ENCODE measurements around the gene PLEKHA1.

Gene PLEKHA1

DNA sequence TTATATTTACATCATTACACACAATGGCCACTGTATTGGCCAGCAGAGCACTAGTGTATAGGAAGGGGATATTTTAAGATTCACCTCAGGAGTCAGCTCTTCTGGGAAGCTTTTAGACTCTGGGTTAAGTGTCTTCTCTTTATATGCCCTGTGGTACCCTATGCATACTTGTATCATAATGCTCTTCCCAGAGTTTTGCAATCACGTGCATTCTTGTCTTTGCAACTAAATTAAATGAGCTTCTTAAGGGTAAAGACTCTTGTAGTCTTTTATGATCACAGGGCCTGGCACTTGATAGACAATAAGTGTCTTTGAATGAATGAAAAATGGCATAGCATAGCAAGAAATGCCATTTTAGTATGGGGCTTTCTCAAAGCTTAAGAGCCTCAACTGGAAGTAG lies 44.5 kb downstream of the PLEKHA1 start:
- H3K36me3 ChIP-seq (ENCODE audit: insufficient read depth, low read length): no peaks in the 10 kb centered on the region
- no peak overlapping the region for H3K4me3 ChIP-seq
- H3K27ac ChIP-seq: no peak overlapping the region
- H3K9me3 ChIP-seq (ENCODE audit: low read depth, low read length): no peaks in the 10 kb centered on the region
- H3K9ac ChIP-seq (ENCODE audit: insufficient read length): no peak overlapping the region
- no peak for DNase-seq (ENCODE audit: low read depth, low spot score)
- TF ChIP-seq FOXP2 (optimal IDR thresholded peaks at IDR 0.05; ENCODE audit: control extremely low read depth, extremely low read length, insufficient read depth) (no peak), EZH2 (IDR thresholded peaks at IDR 0.05) (no peak), POLR2AphosphoS5 (IDR thresholded peaks at IDR 0.05; ENCODE audit: borderline replicate concordance, low read depth, low read length) (no peak)

- no peaks in the 10 kb centered on the region for H3K36me3 ChIP-seq (ENCODE audit: insufficient read depth, low read length)
- H3K4me3 ChIP-seq: no peak overlapping the region
- H3K9ac ChIP-seq (ENCODE audit: insufficient read length): no peak overlapping the region
- TF ChIP-seq EZH2 (IDR thresholded peaks at IDR 0.05) (no peak), POLR2AphosphoS5 (IDR thresholded peaks at IDR 0.05; ENCODE audit: borderline replicate concordance, low read depth, low read length) (no peak)
- no peaks in the 10 kb centered on the region for H3K9me3 ChIP-seq (ENCODE audit: low read depth, low read length)
- no peak overlapping the region for H3K27ac ChIP-seq
- DNase-seq (ENCODE audit: low read depth, low spot score): no peak
Measured at GRCh38 chr10:122419876-122420623, 45.5 kb downstream of the PLEKHA1 start.

DNA sequence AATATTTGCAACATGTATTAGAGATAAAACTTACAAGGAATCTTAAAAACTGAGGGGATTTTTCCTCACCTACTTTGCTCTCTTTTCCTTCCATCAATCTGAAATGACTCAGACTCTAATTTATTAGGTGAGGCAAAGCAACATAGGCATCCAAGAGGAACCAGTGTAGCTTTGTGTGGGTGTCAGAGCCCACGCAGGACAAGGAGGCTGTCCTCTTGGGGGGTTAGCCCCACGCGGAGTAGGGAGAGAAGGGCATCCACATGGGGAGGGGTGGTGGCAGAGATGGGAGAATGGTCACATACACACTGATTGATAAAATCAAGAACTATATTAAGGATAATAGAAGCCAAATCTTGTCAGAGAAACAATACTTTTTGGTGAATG lies 46.1 kb downstream of the PLEKHA1 start:
- no peak for TF ChIP-seq FOXP2 (optimal IDR thresholded peaks at IDR 0.05; ENCODE audit: control extremely low read depth, extremely low read length, insufficient read depth)
- no peak for TF ChIP-seq POLR2AphosphoS5 (IDR thresholded peaks at IDR 0.05; ENCODE audit: borderline replicate concordance, low read depth, low read length)
- TF ChIP-seq EZH2 (IDR thresholded peaks at IDR 0.05): no peak
- H3K9ac ChIP-seq (ENCODE audit: insufficient read length): no peak overlapping the region
- H3K36me3 ChIP-seq (ENCODE audit: insufficient read depth, low read length): no peaks in the 10 kb centered on the region

DNA sequence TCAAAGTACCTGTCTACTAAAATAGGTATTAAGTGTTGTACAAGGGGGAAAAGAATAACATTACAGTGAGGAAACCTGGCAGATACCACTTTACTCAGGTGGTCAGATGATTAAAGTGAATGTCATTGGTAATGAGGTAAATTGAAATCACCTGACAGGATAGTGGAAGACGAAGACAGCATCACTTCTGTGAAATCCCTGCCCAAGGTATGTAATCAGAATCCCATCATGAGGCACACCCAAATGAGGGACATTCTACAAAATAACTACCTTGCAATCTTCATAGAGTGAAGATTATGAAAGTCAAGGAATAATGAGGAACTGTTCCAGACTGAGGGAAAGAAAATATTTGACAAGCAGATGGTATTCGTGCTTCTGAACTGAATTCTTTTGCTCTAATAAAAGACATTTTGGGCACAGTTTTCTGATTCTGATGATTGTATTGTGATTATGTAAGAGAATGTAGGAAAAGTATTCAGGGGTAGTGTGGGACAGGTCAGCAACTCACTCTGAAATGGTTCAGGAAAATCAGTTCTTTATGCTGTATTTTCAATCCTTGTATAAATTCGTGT lies 46.6 kb downstream of the PLEKHA1 start:
- H3K9ac ChIP-seq (ENCODE audit: insufficient read length): no peak overlapping the region
- no peak overlapping the region for H3K4me3 ChIP-seq
- TF ChIP-seq POLR2AphosphoS5 (IDR thresholded peaks at IDR 0.05; ENCODE audit: borderline replicate concordance, low read depth, low read length) (no peak), EZH2 (IDR thresholded peaks at IDR 0.05) (no peak), FOXP2 (optimal IDR thresholded peaks at IDR 0.05; ENCODE audit: control extremely low read depth, extremely low read length, insufficient read depth) (no peak)
- no peak for DNase-seq (ENCODE audit: low read depth, low spot score)
- H3K27ac ChIP-seq: no peak overlapping the region
- H3K9me3 ChIP-seq (ENCODE audit: low read depth, low read length): no peaks in the 10 kb centered on the region
- no peaks in the 10 kb centered on the region for H3K36me3 ChIP-seq (ENCODE audit: insufficient read depth, low read length)

More for the DNA sequence above, 46.1 kb downstream of the PLEKHA1 start:
- no peaks in the 10 kb centered on the region for H3K9me3 ChIP-seq (ENCODE audit: low read depth, low read length)
- no peak overlapping the region for H3K27ac ChIP-seq
- H3K4me3 ChIP-seq: no peak overlapping the region
- no peak for DNase-seq (ENCODE audit: low read depth, low spot score)

- no peaks in the 10 kb centered on the region for H3K36me3 ChIP-seq (ENCODE audit: insufficient read depth, low read length)
- no peaks in the 10 kb centered on the region for H3K9me3 ChIP-seq (ENCODE audit: low read depth, low read length)
- DNase-seq (ENCODE audit: low read depth, low spot score): no peak
- no peak overlapping the region for H3K9ac ChIP-seq (ENCODE audit: insufficient read length)
- TF ChIP-seq FOXP2 (optimal IDR thresholded peaks at IDR 0.05; ENCODE audit: control extremely low read depth, extremely low read length, insufficient read depth) (no peak), POLR2AphosphoS5 (IDR thresholded peaks at IDR 0.05; ENCODE audit: borderline replicate concordance, low read depth, low read length) (no peak), EZH2 (IDR thresholded peaks at IDR 0.05) (no peak)
- H3K4me3 ChIP-seq: no peak overlapping the region
- H3K27ac ChIP-seq: no peak overlapping the region
Measured at GRCh38 chr10:122421742-122422141, 47.2 kb downstream of the PLEKHA1 start.

- Histone ChIP-seq H3K36me3 (ENCODE audit: insufficient read depth, low read length) (no peaks in the 10 kb centered on the region), H3K27ac (no peak overlapping the region), H3K9ac (ENCODE audit: insufficient read length) (no peak overlapping the region), H3K9me3 (ENCODE audit: low read depth, low read length) (no peaks in the 10 kb centered on the region), H3K4me3 (no peak overlapping the region)
- no peak for DNase-seq (ENCODE audit: low read depth, low spot score)
- TF ChIP-seq POLR2AphosphoS5 (IDR thresholded peaks at IDR 0.05; ENCODE audit: borderline replicate concordance, low read depth, low read length): no peak
- TF ChIP-seq EZH2 (IDR thresholded peaks at IDR 0.05): no peak
- TF ChIP-seq FOXP2 (optimal IDR thresholded peaks at IDR 0.05; ENCODE audit: control extremely low read depth, extremely low read length, insufficient read depth): no peak
Measured at GRCh38 chr10:122422266-122422989, 47.9 kb downstream of the PLEKHA1 start.

- H3K9ac ChIP-seq (ENCODE audit: insufficient read length): no peak overlapping the region
- H3K36me3 ChIP-seq (ENCODE audit: insufficient read depth, low read length): no peaks in the 10 kb centered on the region
- no peak overlapping the region for H3K27ac ChIP-seq
- DNase-seq (ENCODE audit: low read depth, low spot score): no peak
- no peak overlapping the region for H3K4me3 ChIP-seq
- H3K9me3 ChIP-seq (ENCODE audit: low read depth, low read length): no peaks in the 10 kb centered on the region
- TF ChIP-seq EZH2 (IDR thresholded peaks at IDR 0.05): no peak
- TF ChIP-seq FOXP2 (optimal IDR thresholded peaks at IDR 0.05; ENCODE audit: control extremely low read depth, extremely low read length, insufficient read depth): no peak
- TF ChIP-seq POLR2AphosphoS5 (IDR thresholded peaks at IDR 0.05; ENCODE audit: borderline replicate concordance, low read depth, low read length): no peak
Measured at GRCh38 chr10:122424059-122424458, 49.6 kb downstream of the PLEKHA1 start.

DNA sequence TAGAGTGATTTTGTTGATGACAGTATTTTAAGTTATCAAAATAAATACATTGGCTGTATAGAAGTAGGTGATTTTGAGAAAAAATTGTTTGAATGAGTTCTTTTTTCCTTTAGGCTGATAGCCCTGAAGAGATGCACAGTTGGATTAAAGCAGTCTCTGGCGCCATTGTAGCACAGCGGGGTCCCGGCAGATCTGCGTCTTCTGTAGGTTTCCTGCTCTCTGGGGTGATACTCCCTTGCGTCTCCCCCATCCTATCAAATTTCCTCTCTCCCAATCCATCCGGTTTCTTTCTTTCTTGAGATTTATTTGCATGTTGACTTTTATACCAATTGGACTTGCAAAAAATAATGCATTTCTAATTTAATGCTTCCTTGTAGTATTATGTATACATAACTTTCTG lies 52.3 kb downstream of the PLEKHA1 start:
- Histone ChIP-seq H3K27ac (no peak overlapping the region), H3K4me3 (no peak overlapping the region), H3K36me3 (ENCODE audit: insufficient read depth, low read length) (no peaks in the 10 kb centered on the region), H3K9me3 (ENCODE audit: low read depth, low read length) (no peaks in the 10 kb centered on the region), H3K9ac (ENCODE audit: insufficient read length) (no peak overlapping the region)
- no peak for DNase-seq (ENCODE audit: low read depth, low spot score)
- TF ChIP-seq EZH2 (IDR thresholded peaks at IDR 0.05) (no peak), FOXP2 (optimal IDR thresholded peaks at IDR 0.05; ENCODE audit: control extremely low read depth, extremely low read length, insufficient read depth) (no peak)

All from SK-N-MC (cell line).